Esophagus squamous epithelium (tissue), 4 donors: ENCODE measurements around the gene LNP1.

ENCODE experiments used
- CTCF ChIP-seq, 6 experiments: fragments of 450-650 bp in 4 of 6; fragments of 200-600 bp in 2 of 6; sonication (generic) in 2 of 6; IDR thresholded peaks; one replicate each; pipeline ENCODE4 v1.5.1; 2016 to 2019; ENCODE audit warnings: antibody characterized with exemption in 6 of 6, mild to moderate bottlenecking in 4 of 6, moderate library complexity in 4 of 6
- POLR2A ChIP-seq, 4 donors: fragments of 450-650 bp; IDR thresholded peaks; one replicate each; pipeline ENCODE4 v1.6.1; 2017; ENCODE audit warnings: antibody characterized with exemption in 4 of 4, mild to moderate bottlenecking in 4 of 4, moderate library complexity in 3 of 4

GRCh38 chr3:100412912-100413590 lies 11.7 kb downstream of the LNP1 start:
- TF ChIP-seq CTCF (IDR thresholded peaks at IDR 0.05) (no peak), POLR2A (IDR thresholded peaks at IDR 0.05) (no peak)
